GM18499 (cell line): ENCODE results near the gene MVB12A.

ENCODE experiments used
- ATAC-seq: cut with Tn5 transposase; IDR thresholded peaks from one replicate; pipeline ENCODE4 v1.9.1; 2021; ENCODE audit warnings: moderate number of reproducible peaks; ENCODE audit not compliant: insufficient read depth, unreplicated experiment

Gene MVB12A

DNA sequence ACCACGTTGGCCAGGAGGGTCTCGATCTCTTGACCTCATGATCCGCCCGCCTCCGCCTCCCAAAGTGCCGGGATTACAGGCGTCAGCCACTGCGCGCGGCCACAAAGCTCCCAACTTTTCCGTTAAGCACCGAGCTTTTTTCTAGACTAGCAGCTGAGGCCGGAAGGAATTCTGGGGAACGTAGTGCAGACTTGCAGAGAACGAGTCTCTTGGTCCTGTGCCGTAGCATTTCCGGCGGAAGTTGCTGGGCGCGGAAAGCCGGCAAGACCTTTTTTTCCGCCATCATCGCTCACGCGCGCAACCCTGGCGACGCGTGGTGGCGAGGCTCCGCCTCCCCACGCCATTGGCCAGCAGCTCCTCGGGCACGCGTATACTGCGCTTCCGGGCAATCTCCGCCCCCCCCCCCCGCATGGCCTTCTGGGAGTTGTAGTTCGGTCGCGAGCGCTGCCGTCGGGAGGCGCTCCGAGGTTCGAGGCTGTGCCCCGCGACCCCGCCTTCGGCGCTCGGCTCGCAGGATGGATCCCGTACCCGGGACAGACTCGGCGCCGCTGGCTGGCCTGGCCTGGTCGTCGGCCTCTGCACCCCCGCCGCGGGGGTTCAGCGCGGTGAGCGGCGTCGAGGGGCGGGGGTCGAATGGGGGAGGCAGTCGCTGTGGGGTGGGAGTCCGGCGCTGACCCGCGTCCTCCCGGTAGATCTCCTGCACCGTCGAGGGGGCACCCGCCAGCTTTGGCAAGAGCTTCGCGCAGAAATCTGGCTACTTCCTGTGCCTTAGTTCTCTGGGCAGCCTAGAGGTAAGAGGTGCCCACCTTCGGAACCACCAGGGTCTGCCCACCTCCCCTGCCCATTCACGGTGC, at the start of gene MVB12A:
TSS of gene MVB12A (plus strand) at position 427 of the 854 bp plus-strand sequence. CDS start at position 516, 89 bp downstream.
- peak; percentile 50 for ATAC-seq

DNA sequence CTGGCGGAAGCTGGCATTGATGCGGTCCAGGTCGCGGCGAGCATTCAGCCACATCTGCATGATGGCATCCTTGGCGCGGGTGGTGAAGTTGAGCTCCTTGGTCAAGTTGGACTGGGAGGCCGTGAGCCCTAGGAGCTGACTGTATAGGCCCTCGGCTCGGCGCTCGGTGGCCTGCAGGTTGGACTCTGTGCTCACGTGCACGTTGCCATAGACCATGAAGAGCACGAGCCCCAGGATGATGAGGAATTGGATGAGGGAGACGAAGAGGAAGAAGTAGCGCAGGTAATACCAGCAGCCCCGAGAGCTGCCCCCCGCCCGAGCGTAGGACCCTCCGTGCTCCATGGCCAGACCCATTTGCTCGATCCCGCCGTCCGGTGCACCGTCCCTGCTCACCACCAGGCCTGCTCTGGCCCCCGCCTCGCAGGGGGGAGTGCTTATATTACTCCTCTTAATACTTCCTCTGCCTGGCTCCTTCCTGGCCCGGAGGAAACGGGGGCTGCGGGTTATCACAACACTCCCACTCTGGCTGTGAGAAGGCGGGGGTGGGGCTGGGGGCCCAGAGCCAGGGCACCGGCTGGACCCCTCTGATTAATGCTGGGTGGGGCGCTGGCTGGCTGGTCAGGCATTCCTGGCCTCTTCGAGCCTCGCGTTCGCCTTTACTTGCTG, 42.8 kb upstream of the MVB12A start, which contains the start of gene PLVAP:
TSS of gene PLVAP (minus strand) at position 408 of the 666 bp plus-strand sequence. CDS start at position 354, 54 bp downstream.
- no peak for ATAC-seq

DNA sequence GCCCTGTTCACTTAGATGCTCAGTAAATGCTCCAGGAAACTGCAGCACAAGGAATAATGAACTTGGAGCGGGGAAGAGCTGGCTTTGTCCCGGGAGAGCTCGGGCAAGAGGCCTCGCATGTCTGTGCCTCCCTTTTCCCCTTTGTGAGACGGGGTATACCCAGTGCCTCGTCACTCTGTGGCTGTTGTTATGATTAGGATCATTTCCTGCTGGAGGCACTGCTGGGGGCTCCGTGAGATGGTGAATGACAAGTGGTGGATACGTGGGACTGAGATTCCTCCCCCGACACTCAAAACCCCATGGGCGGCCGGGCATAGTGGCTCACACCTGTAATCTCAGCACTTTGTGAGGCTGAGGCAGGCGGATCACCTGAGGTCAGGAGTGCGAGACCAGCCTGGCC, 41.6 kb upstream of the MVB12A start:
- ATAC-seq, result no peak

DNA sequence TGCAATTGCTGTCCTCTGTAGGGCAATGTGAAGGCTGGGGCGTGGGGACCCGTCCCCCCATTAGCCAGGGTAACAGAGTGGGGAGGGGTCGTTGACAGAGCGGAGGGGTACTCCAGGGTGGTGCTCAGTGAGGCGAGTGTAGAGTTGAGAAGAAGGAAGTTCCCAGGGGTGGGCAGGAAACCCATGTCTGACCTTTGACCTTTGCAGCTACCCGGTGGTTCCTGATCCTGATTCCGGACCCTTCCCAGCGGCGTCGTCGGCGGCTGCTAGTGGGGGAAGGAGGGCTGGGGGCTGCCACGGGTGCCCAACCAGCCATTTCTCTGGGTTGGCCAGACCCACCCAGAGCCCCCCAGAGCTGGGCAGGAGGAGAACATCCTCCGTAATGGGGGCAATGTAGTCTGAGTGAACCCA, 40.6 kb upstream of the MVB12A start:
- ATAC-seq, result no peak

DNA sequence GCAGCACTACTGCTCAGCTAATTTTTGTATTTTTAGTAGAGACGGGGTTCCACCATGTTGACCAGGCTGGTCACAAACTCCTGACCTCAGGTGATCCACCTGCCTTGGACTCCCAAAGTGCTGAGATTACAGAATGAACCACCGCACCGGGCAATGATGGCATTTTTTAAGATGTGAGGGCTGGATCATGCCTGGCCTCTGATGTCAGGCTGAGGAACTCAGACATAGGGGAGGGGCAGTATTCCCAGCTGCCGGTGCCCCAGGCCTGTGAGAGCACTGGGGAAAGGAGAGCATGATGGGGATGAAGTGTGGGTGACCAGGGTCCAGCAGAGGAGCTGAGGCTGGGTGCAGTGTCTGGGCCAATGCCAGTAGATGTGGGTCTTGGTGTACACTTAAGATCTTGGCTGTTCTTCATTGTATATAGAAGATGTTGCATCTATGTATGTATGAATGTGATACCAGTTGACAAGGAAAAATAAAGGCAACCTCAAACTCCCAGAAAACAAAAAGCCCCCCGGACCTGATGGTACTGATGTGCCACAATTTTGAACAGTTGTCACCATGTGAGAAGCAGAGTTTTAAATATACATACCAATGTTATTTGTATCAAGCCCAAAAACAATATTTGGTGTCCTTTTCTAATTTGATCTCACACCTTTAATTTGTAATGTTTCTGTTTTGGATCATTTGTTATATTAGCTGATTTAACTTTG, 39.3 kb upstream of the MVB12A start:
- ATAC-seq, result no peak

DNA sequence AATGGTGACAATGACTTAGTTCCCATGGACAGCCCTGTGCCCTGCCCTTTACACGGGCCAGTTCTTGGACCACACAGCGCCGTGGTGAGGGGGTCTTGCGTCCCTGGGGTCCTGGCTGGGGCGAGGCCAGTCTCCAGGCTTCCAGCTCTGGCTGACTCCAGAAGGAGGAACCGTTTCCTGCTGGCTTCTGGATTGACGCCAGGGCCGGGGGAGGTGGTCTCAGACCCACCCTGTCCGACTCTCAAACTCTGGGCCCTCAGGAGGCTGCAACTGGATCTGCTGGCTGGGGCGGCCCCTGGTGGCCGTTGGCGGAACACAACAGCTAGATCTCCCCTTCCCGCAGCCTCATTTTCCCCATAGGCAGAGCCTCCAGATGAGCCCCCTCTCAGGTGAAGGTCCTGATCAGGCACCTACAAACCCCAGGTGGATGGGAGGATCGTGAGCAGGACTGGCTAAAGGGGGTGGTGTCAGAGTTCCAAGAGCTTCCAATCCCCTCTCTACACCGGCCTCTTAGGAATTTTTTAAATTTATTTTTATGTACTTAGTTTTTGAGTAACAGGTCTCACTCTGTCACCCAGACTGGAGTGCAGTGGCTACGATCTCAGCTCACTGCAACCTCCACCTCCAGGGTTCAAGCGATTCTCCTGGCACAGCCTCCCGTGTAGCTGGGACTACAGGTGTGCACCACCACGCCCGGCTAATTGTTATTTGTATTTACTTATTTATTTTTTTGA, 33.8 kb upstream of the MVB12A start:
- ATAC-seq, result no peak

DNA sequence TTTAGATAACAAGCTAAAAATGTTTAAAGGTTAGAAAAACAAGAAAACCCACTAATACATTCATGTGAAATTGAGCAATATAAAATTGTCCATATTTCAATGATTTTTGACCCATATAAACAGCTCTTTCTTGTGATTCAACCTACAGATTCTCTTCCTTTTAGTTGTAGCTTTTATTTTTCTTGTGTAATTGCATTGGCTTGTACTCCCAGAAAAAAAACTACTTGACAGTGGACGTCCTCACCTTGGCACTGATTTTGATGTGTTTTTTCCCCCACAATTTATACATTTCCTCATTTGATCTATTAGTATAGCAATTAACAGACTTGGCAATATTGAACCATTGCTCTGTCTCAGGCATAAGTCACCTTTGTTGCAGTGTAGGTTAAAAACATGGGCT, 30.6 kb upstream of the MVB12A start:
- ATAC-seq, result no peak

DNA sequence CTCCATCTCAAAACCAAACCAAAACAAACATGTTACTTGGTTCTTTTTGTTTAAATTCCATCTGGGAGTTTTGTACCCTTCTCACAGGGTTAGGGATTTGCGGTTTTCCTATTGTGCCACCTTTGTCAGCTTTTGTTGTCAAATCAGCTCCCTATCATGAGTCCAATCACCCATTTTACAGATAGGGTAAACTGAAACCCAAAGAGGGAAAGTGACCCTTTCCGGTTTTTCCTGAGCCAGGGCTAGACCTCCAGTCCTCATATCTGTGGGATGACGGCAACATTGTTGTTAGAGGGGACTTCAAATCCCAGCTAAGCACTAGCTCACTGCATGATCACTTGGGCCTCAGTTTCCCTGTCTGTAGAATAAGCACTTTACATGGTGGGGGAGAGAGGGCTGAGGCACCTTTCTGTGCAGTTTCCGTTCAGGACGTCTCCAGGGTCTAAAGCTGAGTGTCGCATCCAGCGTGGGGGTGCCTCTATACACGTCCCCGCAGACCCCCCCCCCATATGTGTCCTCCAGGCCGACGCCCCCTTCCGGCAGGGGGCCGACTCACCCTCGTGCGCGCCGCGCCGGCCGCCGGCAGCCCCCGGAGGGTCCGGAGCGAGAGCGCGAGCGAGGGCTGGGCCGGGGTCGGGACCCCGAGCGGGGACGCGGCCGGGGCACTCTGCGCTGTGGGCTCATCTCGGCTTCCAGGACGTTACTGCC, 29.7 kb upstream of the MVB12A start:
- ATAC-seq, result no peak

DNA sequence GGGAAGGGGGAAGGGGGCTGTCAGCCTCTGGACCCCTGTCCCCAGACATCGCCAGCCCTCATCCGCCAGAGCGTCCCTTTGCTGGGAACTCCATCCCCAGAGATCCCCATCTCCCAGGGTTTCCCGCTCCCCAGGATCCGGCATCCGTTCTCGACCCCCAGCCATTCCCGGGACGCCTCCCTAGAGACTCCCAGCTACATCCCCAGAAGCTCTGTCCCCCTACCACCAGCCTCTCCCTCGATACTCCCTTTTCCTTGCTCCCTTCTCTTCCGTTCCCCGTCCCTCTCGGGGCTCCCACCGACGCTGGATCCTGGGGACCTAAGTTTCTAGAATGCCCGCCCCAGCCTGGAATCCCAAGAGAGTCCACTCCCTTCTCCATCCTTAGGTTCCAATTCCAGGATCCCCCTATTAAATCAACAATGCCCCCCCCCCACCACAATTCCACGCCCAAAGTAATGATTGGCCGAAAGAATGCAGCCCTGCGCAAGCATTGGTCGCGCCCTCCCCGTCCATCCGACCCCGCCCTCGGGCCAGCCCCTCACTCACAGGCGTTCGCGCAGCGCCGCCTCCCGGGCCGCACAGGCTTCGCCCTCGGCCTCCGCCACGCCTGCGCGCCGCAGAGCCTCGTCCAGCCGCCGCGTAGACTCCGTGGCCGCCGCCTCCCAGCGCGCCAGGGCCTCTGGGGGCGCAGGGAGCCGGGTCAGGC, 29.0 kb upstream of the MVB12A start:
- ATAC-seq, result peak; percentile 52

DNA sequence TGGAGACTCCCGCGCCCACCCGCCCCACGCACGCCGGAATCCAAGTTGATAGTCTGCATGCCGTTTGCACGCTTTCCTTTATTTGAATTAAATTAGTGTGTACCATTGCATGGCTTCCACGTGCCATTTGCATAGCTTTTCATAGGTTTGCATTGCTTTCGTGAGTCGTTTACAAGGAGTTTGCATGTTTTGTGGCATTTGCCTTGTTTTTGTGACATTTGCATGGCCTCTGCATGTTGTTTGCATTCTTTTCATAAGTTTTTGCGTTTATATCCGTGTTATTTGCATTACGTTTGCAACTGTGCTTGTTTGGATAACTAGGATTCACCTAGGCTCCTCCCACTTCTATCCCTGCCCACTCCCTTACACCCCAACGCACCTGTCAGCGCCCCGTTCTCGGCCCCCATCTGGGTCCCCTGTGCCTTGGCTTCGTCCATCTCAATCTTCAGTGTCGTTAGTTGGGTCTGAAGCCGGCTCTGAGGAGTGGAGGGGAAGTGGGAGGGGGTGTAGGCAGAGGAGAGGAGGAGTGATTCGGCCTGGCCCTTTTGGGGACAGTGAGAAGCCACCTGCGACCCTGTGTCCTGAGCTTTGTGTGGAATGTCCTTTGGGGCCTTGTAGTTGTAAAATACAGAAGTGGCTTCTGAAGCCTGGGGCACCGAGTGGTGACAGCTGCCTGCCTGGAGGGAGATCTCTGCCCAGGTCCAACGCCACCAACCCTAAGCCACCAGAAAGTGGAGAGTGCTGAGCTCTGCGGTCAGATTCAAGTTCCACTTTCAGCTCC, 28.3 kb upstream of the MVB12A start:
- ATAC-seq, result no peak

DNA sequence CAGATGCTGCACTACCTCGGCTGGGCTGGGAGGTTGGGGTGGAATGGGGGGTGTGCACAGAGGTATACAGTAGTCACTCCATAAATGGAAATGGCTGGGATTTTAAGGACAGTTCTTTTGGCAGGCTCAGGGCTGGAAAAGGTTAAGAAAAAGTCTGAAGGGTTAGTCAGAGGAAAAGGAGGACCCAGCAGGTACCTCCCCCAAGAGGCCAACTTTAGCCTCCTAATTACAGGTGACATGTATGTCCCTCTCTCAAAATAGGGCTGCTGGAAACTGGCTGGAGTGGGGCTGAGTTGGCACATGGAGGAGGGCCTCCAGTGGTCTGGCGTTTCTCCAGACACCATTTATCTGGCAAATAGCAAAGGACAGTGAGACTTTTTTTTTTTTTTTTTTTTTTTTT, 26.8 kb upstream of the MVB12A start:
- no peak for ATAC-seq

DNA sequence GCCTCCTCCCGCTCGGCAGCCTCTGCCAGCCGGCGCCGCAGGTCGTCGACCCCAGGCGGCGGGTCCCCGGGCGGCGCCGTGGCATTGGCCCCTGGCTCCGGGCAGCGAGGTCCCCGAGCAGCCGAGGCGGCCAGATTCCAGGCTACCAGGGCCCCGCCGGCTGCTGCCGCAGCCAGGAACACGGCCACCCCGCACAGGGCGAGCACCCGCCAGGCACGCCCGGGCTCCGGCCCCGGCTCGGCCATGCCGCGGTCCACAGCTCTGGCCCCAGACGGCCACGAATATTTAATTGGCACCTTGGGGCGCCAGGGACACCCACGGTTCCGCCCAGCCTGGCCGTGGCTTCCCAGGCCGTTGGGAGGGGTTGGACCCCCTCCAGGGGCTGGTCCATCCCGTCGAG, 25.9 kb upstream of the MVB12A start, which contains the start of gene CCDC194:
TSS of gene CCDC194 (minus strand) at position 283 of the 400 bp plus-strand sequence. CDS start at position 245, 38 bp downstream.
- ATAC-seq, result no peak

DNA sequence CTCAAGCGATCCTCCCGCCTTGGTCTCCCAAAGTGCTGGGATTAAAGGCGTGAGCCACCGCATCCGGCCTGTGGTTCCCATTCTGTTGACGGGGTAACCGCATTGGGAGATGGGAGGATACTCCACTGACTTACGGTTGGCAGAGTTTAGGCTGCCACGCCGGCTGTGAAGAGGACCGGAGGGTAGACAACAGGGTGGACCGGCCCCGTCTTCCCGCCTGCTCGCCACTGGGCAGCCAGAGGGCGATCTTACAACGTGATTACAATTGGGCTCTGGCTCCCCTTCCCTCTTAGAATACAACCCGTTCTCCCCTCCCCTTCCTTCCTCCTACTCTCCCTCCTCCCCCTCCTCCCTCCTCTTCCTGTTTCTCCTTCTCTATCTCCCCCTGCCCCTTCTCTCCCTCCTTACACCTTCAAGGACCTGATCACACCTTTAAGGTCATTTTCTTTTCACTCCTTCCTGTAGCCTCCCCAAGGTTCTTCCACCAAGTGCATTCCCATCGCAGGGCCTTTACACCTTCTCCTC, 24.9 kb upstream of the MVB12A start:
- no peak for ATAC-seq

DNA sequence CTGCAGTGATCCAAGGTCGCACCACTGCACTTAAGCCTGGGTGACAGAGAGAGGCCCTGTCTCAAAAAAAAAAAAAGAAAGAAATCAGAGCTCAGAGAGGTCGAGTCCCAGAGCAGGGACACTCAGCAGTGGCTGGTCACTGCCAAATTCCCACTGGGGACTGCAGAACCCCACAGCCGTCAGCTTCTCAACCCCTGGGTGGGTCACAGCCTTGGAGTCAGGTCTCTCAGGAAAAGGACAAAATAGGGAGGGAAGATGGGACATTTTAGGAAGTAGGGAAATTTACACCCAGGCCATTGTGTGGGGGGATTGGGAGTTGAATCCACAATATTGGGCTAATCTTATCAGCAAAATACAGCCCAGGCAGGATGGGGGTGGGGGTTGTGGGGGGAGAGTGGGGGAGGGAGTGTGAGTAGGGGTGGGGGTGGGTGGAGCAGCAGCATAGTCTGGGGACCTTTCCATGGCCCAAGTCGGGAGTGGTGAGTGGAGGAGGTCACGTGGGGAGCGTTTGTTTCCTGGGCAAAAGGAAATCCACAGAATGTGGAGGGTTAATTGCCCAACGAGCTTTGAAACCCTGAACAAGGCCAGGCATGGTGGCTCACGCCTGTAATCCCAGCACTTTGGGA, 20.8 kb upstream of the MVB12A start:
- no peak for ATAC-seq

DNA sequence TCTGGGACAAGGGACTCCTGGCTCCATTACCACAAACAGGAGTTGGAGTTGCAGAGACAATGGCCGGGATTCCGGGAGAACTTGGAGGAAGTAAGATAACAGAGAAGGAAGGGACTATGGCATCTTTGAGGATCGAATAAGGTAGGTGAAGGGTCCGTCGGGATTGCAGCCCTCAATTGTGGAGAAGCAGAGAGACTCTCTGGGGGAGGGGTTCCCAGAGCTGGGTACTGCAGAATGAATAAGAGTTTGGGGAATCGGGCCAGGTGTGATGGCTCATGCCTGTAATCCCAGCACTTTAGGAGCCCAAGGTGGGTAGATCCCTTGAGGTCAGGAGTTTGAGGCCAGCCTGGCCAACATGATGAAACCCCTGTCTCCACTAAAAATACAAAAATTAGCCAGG, 18.2 kb upstream of the MVB12A start:
- no peak for ATAC-seq

DNA sequence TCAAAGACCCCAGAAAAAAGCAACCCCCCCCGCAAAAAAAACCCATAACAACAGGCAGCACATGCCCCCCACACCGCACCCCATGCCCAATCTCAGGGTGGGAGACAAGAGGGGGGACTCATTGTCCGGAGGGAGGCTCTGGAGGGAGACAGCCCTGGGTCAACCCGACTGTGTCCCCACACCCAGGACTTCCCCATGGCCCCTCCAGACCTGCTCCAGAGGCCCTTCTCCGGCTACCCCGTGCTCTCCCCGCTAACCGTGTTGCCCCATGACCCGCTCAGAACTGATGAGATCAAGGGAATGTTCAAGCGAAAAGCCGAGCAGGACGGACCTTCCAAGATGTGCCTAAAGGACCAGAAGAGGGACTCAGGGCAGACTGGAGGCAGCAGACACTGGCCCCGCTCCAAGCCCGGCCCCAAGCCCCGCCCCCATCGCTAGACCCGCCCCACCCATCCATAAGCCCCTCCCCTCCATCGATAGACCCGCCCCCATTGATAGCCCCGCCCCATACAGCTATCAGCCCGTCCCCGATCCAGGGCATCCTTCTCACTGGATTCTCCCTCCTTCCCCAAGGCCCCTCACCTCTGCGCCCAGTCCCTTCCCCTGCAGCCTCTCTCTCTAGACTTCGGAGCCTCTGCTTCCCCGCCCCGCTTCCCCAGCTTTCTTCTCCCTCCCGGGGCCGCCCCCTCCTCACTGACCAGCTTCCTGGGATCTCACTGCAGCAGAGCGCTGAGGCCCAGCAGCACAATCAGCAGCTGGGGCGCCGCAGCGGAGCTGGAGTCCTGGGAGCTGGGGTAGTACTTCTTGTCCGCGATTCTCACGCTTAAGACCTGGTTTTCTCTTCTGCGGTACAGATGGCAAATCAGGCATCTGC, 16.6 kb upstream of the MVB12A start:
- no peak for ATAC-seq

DNA sequence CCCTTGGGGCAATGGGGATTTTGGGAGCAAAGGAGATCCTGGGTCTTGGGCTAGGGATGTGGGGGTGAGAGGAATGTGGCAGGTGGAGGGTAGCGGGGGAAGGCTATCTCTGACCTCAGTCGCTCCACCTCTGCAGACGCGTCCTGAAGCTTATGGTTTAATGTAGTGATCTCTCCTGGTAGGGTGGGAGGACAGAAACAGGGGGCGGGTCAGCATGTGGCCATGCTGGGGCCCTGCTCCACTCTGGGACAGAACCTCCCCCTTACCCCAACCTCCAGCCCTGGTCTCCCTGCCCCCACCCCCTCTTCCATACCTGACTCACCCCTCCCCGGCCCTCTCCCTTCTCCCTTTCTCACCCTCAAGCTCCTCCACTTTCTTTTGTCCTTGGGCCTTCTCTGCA, 15.8 kb upstream of the MVB12A start:
- ATAC-seq, result no peak
